HCT116 (cell line): ENCODE measurements around the gene PTN. TPM values are rescaled to one million over a fixed set of nuclear protein-coding genes. Genes with fewer than 3 reads are reported as not detected.

Experiments used
- ATAC-seq: fragments of 200-7000 bp; cut with Tn5 transposase; 2 replicates; pipeline ENCODE4 v1.9.1; 2020; ENCODE audit warnings: mild to moderate bottlenecking, moderate library complexity
- BruUV-seq: library from RNA; stranded (reverse); fragments of 400-500 nt; replicated peaks from 2 replicates; lab custom pipeline; 2021; lab: Mats Ljungman, UMichigan
- CTCF ChIA-PET: fragments of 300-600 bp; sonication (Branson Sonifier 250); formaldehyde crosslinking; loops from one replicate; lab custom pipeline; 2021; ENCODE audit warnings: antibody characterized with exemption; lab: Charles Lee
- POLR2A ChIA-PET: fragments of 300-600, 350-600 bp; sonication (Branson Sonifier 250); formaldehyde crosslinking; loops from one replicate; lab custom pipeline; 2021; ENCODE audit warnings: antibody characterized with exemption; lab: Charles Lee
- RAD21 ChIA-PET, 2 experiments: fragments of 300-600 bp; sonication (Branson Sonifier 250); formaldehyde crosslinking; loops; one replicate each; lab custom pipeline; 2023; ENCODE audit warnings: low total read pairs in 2 of 2; ENCODE audit not compliant: uncharacterized antibody in 2 of 2, unreplicated experiment in 2 of 2, low non-redundant PET in 1 of 2; lab: Charles Lee
- DNase-seq: peaks from one replicate; pipeline ENCODE4 v3.0.0-alpha.2; 2010; ENCODE audit warnings: low read depth, low spot score
- H2AFZ ChIP-seq: fragments of 200-600 bp; shearing (Covaris generic), sonication (generic); 2 replicates; pipeline ENCODE4 v1.6.1; 2017; ENCODE audit warnings: low read depth, mixed run types, mixed read lengths, antibody characterized with exemption, low read length; ENCODE audit not compliant: poor library complexity, severe bottlenecking
- H3K27ac ChIP-seq: 2 replicates; pipeline ENCODE4 v1.5.1; 2012; ENCODE audit warnings: low read depth, low read length
- H3K27me3 ChIP-seq: fragments of 200-600 bp; sonication (generic); 2 replicates; pipeline ENCODE4 v1.6.1; 2016; ENCODE audit warnings: mixed run types, low read length, mixed read lengths; ENCODE audit not compliant: insufficient read depth
- H3K36me3 ChIP-seq, 2 experiments: fragments of 200-500 bp in 1 of 2; fragments of 200-600 bp in 1 of 2; sonication (Bioruptor generic) in 1 of 2; sonication (generic) in 1 of 2; 2 replicates each; pipeline versions ENCODE4 v1.5.1 to v1.6.1; 2014 to 2016; ENCODE audit warnings: low read length in 2 of 2, inconsistent platforms in 1 of 2, mixed read lengths in 1 of 2, mixed run types in 1 of 2; ENCODE audit not compliant: insufficient read depth in 2 of 2, control insufficient read depth in 1 of 2
- H3K4me1 ChIP-seq, 2 experiments: fragments of 200-600 bp in 1 of 2; sonication (generic) in 1 of 2; 2 replicates each; pipeline versions ENCODE4 v1.5.1 to v1.6.1; 2012 to 2017; ENCODE audit warnings: low read length in 2 of 2, inconsistent platforms in 1 of 2, mild to moderate bottlenecking in 1 of 2, mixed read lengths in 1 of 2, mixed run types in 1 of 2, moderate library complexity in 1 of 2; ENCODE audit not compliant: insufficient read depth in 2 of 2, control insufficient read depth in 1 of 2
- H3K4me2 ChIP-seq: fragments of 200-600 bp; sonication (generic); 2 replicates; pipeline ENCODE4 v1.6.1; 2017; ENCODE audit warnings: mixed run types, low read length, mixed read lengths
- H3K4me3 ChIP-seq, 2 experiments: fragments of 200-600 bp in 1 of 2; sonication (generic) in 1 of 2; replicated peaks in 1 of 2; 2 replicates each; pipeline ENCODE4 v1.5.1; 2011 to 2016; ENCODE audit warnings: low read length in 2 of 2, control low read depth in 1 of 2, low read depth in 1 of 2, mild to moderate bottlenecking in 1 of 2, mixed read lengths in 1 of 2, mixed run types in 1 of 2
- H3K79me2 ChIP-seq: fragments of 200-600 bp; sonication (generic); 2 replicates; pipeline ENCODE4 v1.6.1; 2017; ENCODE audit warnings: mild to moderate bottlenecking, mixed run types, low read length, moderate library complexity, mixed read lengths; ENCODE audit not compliant: insufficient read depth
- H3K9ac ChIP-seq: fragments of 200-600 bp; sonication (generic); 2 replicates; pipeline ENCODE4 v1.6.1; 2016; ENCODE audit warnings: low read length, mixed read lengths
- H3K9me2 ChIP-seq: fragments of 200-600 bp; sonication (generic), shearing (Covaris generic); 2 replicates; pipeline ENCODE4 v1.6.1; 2017; ENCODE audit warnings: mixed run types, mild to moderate bottlenecking, moderate library complexity; ENCODE audit not compliant: insufficient read depth
- H3K9me3 ChIP-seq, 2 experiments: fragments of 200-500 bp in 1 of 2; fragments of 200-600 bp in 1 of 2; sonication (Bioruptor generic) in 1 of 2; sonication (generic) in 1 of 2; 2 replicates each; pipeline ENCODE4 v1.6.1; 2014 to 2017; ENCODE audit warnings: low read length in 2 of 2, mixed read lengths in 2 of 2, inconsistent platforms in 1 of 2, low read depth in 1 of 2, mild to moderate bottlenecking in 1 of 2, mixed run types in 1 of 2, moderate library complexity in 1 of 2; ENCODE audit not compliant: control insufficient read depth in 1 of 2, insufficient read depth in 1 of 2
- H4K20me1 ChIP-seq: fragments of 200-600 bp; sonication (generic), shearing (Covaris generic); 2 replicates; pipeline ENCODE4 v1.6.1; 2017; ENCODE audit warnings: mixed run types, mild to moderate bottlenecking, moderate library complexity; ENCODE audit not compliant: insufficient read depth
- CEBPB ChIP-seq: IDR thresholded peaks from 2 replicates; pipeline ENCODE4 v1.6.1; 2012; ENCODE audit warnings: low read depth
- EZH2 ChIP-seq: fragments of 200-600 bp; sonication (generic); IDR thresholded peaks from 2 replicates; pipeline ENCODE4 v1.6.1; 2017; ENCODE audit warnings: antibody characterized with exemption, mixed run types
- EZH2phosphoT487 ChIP-seq: fragments of 200-600 bp; IDR thresholded peaks from 2 replicates; pipeline ENCODE4 v1.6.1; 2018; ENCODE audit warnings: antibody characterized with exemption, borderline replicate concordance
- JUND ChIP-seq: IDR thresholded peaks from 2 replicates; pipeline ENCODE4 v1.6.1; 2012
- POLR2A ChIP-seq: IDR thresholded peaks from 2 replicates; pipeline ENCODE4 v1.7.0; 2011; ENCODE audit warnings: borderline replicate concordance; ENCODE audit not compliant: insufficient read depth, insufficient read length; ENCODE audit errors: extremely low read depth
- SIN3A ChIP-seq: IDR thresholded peaks from 2 replicates; pipeline ENCODE4 v1.6.1; 2012; ENCODE audit warnings: low read depth
- intact Hi-C: fragments of 100-400 bp; cut with micrococcal nuclease; formaldehyde crosslinking; loops from 2 replicates; pipeline ENCODE4 v1.10.0; 2022
- total RNA-seq: library from RNA; stranded (reverse); gene quantifications from one replicate; pipeline ENCODE4 v1.2.1, GENCODE V29; 2021; ENCODE audit not compliant: unreplicated experiment

PTN gene
- total RNA-seq, 1 experiment from 2014 or later: not detected

- TF ChIP-seq SIN3A (no peak), EZH2 (no peak), EZH2phosphoT487 (no peak), POLR2A (no peak), CEBPB (no peak), JUND (no peak)
- POLR2A ChIA-PET: no interaction called here
- peaks cover 1 to 11% of the 10 kb centered on the region in 2 experiments; a peak in 2 of 4 replicates for H3K9me3 ChIP-seq
Observed at GRCh38 chr7:137316648-137317353, 26.7 kb downstream of the PTN start.

GRCh38 chr7:137313201-137313600, 30.3 kb downstream of the PTN start:
- no peaks in the 10 kb centered on the region for H3K9me2 ChIP-seq
- H3K27ac ChIP-seq: no peak overlapping the region
- H3K9ac ChIP-seq: no peak overlapping the region
- intact Hi-C loops: no loop called here
- H3K27me3 ChIP-seq: no peaks in the 10 kb centered on the region
- BruUV-seq: no TSS peak
- CTCF ChIA-PET: no interaction called here
- no peaks in the 10 kb centered on the region for H4K20me1 ChIP-seq
- peaks cover 5% of the 10 kb centered on the region in 2 experiments; a peak in 2 of 4 replicates for H3K9me3 ChIP-seq
- no peaks in the 10 kb centered on the region for H3K79me2 ChIP-seq
- RAD21 ChIA-PET: no interaction called here
- ATAC-seq (no peak), DNase-seq (no peak)
- no peaks in the 10 kb centered on the region for H3K4me1 ChIP-seq
- H3K4me2 ChIP-seq: no peak overlapping the region
- H3K4me3 ChIP-seq: no peak overlapping the region
- POLR2A ChIA-PET: no interaction called here
- H3K36me3 ChIP-seq: no peaks in the 10 kb centered on the region
- H2AFZ ChIP-seq: no peak overlapping the region
- no peak for TF ChIP-seq EZH2

More at GRCh38 chr7:137316648-137317353, 26.7 kb downstream of the PTN start:
- Histone ChIP-seq H4K20me1 (no peaks in the 10 kb centered on the region), H3K36me3 (no peaks in the 10 kb centered on the region), H3K4me2 (no peak overlapping the region), H3K4me1 (no peaks in the 10 kb centered on the region), H3K9ac (no peak overlapping the region), H3K79me2 (no peaks in the 10 kb centered on the region), H3K27ac (no peak overlapping the region), H3K9me2 (no peaks in the 10 kb centered on the region), H2AFZ (no peak overlapping the region), H3K4me3 (no peak overlapping the region), H3K27me3 (no peaks in the 10 kb centered on the region)
- no peak for ATAC-seq
- RAD21 ChIA-PET: no interaction called here
- CTCF ChIA-PET: no interaction called here
- intact Hi-C loops: no loop called here
- BruUV-seq: no TSS peak
- no peak for DNase-seq
